Lower leg skin (tissue), 4 donors: ENCODE results near the gene MRPL53. TPM values are rescaled to one million over a fixed set of nuclear protein-coding genes. Genes with fewer than 3 reads are reported as not detected.

Experiments used
- DNase-seq, 2 donors: peaks; one replicate each; pipeline ENCODE4 v3.0.0-alpha.2; 2019; ENCODE audit warnings: low spot score in 2 of 2
- H3K4me3 ChIP-seq: fragments of 200-600 bp; sonication (generic); 2 replicates; pipeline ENCODE4 v1.5.1; 2017; ENCODE audit warnings: mild to moderate bottlenecking, low read depth; ENCODE audit not compliant: poor library complexity, severe bottlenecking
- POLR2A ChIP-seq, 2 donors: fragments of 450-650 bp; IDR thresholded peaks; one replicate each; pipeline ENCODE4 v1.6.1; 2016 to 2017; ENCODE audit warnings: antibody characterized with exemption in 2 of 2, mild to moderate bottlenecking in 1 of 2, moderate library complexity in 1 of 2
- WGBS, 2 donors: methylation state at CpG; one replicate each; pipeline ENCODE4 v1.1.5; 2018; 5-methylcytosine and 5-hydroxymethylcytosine counted together
- intact Hi-C: fragments of 100-400 bp; cut with DNase I; formaldehyde crosslinking; loops from one replicate; pipeline ENCODE4 v1.15.0; 2023; ENCODE audit warnings: low total_unique reads
- total RNA-seq, 4 donors: library from RNA; depleted of rRNA; stranded (reverse); fragments of >200 nt; gene quantifications; one replicate each; pipeline ENCODE4 v1.1.0, GENCODE V29; 2016
- TF ChIP-seq, protein P1 (sequence below), 3 donors: fragments of 450-650 bp; IDR thresholded peaks; one replicate each; pipeline ENCODE4 v1.5.1; 2016; ENCODE audit warnings: antibody characterized with exemption in 3 of 3, mild to moderate bottlenecking in 3 of 3, moderate library complexity in 2 of 3

Gene MRPL53
- total RNA-seq, 4 donors from 2014 or later = 24.9 to 70.0 (median 29.5) TPM

DNA sequence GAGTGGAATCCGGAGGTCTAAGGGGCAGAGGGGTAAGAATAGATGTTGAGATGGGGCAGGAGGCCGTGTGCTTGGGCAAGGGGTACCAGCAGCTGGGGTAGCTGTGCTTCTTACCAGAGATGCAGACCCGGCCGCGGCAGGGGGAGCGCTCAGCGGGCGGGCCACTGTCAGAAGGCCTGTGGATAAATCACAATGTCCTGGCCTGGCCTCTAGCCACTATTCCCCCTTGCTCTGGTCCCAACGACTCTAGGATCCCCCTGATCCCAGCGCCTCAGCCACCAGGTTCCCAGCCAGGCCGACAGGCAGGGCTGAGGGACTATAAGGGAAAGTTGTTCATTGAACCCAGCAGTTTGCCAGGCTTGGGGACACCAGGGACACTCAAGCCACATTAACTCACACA is 42.0 kb downstream of the MRPL53 start:
- intact Hi-C loops = no loop called here
- DNase-seq = no peak
- WGBS, 2 donors = 83 to 84% methylated on average over 11 of the region's 11 CpGs
- no peak overlapping the region for H3K4me3 ChIP-seq
- TF ChIP-seq, protein P1, sequence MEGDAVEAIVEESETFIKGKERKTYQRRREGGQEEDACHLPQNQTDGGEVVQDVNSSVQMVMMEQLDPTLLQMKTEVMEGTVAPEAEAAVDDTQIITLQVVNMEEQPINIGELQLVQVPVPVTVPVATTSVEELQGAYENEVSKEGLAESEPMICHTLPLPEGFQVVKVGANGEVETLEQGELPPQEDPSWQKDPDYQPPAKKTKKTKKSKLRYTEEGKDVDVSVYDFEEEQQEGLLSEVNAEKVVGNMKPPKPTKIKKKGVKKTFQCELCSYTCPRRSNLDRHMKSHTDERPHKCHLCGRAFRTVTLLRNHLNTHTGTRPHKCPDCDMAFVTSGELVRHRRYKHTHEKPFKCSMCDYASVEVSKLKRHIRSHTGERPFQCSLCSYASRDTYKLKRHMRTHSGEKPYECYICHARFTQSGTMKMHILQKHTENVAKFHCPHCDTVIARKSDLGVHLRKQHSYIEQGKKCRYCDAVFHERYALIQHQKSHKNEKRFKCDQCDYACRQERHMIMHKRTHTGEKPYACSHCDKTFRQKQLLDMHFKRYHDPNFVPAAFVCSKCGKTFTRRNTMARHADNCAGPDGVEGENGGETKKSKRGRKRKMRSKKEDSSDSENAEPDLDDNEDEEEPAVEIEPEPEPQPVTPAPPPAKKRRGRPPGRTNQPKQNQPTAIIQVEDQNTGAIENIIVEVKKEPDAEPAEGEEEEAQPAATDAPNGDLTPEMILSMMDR (IDR thresholded peaks at IDR 0.05) = no peak
- TF ChIP-seq POLR2A (IDR thresholded peaks at IDR 0.05) = no peak

GRCh38 chr2:74429487-74430451 is 42.7 kb downstream of the MRPL53 start:
- intact Hi-C loops = no loop called here
- no peak overlapping the region for H3K4me3 ChIP-seq
- no peak for TF ChIP-seq POLR2A (IDR thresholded peaks at IDR 0.05)
- TF ChIP-seq, protein P1 (IDR thresholded peaks at IDR 0.05) = peak in 1 of 3 donors; percentile 27
- DNase-seq = no peak
- WGBS, 2 donors = 91 to 93% methylated on average over 18 of the region's 18 CpGs

- DNase-seq = no peak
- TF ChIP-seq, protein P1 (IDR thresholded peaks at IDR 0.05) = no peak
- TF ChIP-seq POLR2A (IDR thresholded peaks at IDR 0.05) = no peak
- 84 to 90% methylated on average over 5 of the region's 5 CpGs for WGBS, 2 donors
- intact Hi-C loops = no loop called here
- no peak overlapping the region for H3K4me3 ChIP-seq
Observed at GRCh38 chr2:74428675-74429074, 43.8 kb downstream of the MRPL53 start.

GRCh38 chr2:74427551-74427950 is 44.9 kb downstream of the MRPL53 start:
- 88% methylated on average over 3 of the region's 3 CpGs for WGBS, 2 donors
- TF ChIP-seq, protein P1 (IDR thresholded peaks at IDR 0.05) = no peak
- TF ChIP-seq POLR2A (IDR thresholded peaks at IDR 0.05) = no peak
- no peak for DNase-seq
- no peak overlapping the region for H3K4me3 ChIP-seq
- intact Hi-C loops = no loop called here

DNA sequence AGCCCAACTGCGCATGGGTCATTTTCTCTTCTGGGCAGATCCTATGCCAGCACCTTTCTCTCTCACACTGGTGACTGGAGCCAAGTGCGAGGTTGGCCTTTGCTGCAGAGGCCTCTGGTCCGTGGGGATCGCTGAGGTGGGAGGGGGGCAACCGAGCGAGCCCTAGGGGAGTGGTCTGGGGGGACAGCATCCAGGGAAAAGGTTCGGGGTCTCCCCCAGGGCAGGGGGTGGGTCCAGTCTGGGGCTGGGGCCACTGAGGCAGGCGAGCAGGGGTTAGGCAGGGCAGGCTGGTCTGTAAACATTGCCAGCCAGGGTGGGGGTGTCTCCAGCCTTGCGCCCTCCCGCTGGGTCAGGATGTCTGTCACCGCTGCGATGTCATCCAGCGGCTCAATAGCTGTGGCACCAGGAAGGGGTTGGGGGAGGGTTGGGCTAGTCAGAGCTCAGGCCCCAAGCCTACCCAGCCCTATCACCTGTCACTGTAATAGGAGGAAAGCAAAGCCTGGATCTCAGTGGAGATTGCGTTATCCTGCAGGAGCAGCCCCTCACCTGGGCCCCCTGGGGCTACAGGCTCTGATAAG is 46.2 kb downstream of the MRPL53 start:
- WGBS, 2 donors = 79 to 93% methylated on average over 7 to 14 of the region's 14 CpGs
- no peak for TF ChIP-seq POLR2A (IDR thresholded peaks at IDR 0.05)
- TF ChIP-seq, protein P1 (IDR thresholded peaks at IDR 0.05) = no peak
- no peak for DNase-seq
- no peak overlapping the region for H3K4me3 ChIP-seq
- intact Hi-C loops = no loop called here
